HTR-8/SVneo (cell line): ENCODE data around the gene UBE2I.
"Not testable (repeated sequence)": the region's sequence is repeated elsewhere in the genome, so short reads cannot be mapped to it uniquely, and the experiment has no call there.

Experiments
- DNase-seq: peaks from one replicate; pipeline ENCODE4 v3.0.0; 2011; ENCODE audit warnings: low spot score, mixed read lengths; ENCODE audit not compliant: insufficient read length
- FAIRE-seq: peaks from 2 replicates; lab custom pipeline; 2011; peaks lifted over from hg19 to GRCh38; lab: Jason Lieb, UNC

UBE2I gene

GRCh38 chr16:1308977-1309885, at the start of gene UBE2I:
Gene UBE2I, plus strand, starts transcription at chr16:1309636. Its CDS starts 4,395 bp downstream, at chr16:1314031.
- FAIRE-seq = peak; percentile 99
- peak; percentile 93 for DNase-seq

DNA sequence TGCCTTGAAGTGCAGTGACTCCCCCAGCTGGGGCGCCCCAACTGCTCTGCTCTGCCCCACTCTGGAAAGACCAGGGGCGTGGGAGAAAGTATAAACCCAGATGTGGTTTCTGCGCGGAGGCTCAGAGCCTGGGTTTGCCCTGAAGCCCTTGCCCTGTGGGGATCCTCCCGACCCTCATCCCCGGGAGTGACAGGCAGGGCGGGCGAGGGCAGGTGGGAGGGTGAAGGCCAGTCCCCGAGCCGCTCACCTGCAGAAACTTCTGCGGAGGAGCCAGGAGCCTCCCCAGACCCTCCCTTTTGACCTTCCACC, 49.7 kb upstream of the UBE2I start:
- no peak for FAIRE-seq

DNA sequence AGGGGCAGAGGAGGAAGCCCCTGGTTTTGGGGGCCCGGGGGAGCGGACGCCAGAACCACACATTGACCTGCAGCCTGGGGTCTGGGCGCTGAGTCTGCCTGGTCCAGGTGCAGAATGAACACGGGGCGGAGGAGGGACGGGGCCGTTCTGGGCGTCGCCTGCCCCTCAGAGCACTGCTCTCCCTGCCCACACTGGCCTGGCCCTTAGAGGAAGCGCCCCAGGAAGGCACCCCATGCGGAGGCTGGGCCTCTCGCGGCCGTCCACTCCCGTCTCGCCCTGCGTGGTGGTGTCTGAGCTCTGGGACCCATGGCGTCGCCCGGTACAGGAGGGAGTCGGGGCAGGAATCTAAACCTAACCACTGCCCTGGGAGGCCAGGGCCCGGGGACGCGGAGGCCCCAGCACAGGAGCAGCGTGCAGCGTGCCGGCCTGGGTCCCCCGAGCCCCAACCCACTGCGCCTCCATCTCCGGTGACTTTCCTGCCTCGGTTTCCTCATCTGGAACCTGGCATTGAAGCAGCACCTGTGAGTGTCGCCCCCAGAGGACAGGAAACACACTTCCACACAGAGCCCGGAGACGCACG, 49.2 kb upstream of the UBE2I start:
- FAIRE-seq (no peak), DNase-seq (no peak)

More for the DNA sequence above, 49.7 kb upstream of the UBE2I start:
- no peak for DNase-seq

DNA sequence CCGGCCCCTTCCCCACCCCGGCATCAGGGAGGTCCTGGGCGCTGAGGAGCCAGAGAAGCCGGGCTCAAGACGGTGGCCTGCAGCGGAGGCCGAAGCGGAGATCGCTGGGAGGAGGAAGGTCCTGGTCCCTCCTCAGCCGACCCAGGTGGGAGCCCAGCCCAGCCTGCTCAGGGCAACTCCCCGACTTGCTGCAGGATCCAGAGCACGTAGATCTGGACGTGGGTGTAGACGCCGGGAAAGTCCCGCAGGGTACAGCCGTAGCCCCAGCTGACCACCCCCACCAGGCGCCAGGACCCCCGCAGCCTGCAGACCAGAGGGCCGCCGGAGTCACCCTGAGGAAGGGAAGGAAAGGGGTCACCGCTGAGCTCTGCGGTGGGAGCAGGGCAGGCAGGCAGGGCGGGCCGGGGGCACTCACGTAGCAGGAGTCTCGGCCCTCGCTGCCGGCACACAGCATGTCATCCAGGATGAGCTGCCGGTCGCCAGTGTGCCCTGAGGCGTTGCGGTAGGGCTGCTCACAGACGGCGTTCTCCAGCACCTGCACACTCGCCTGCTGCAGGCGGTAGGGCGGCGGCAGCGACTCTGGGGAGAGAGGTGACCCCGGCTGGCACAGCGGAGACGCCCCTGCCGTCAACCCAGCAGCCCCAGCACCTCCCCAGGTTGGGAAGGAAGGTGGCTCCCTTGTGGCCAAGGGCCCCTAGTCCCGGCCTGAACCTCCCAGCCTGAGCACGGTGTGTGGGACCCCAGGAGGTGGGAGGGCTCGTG, 48.1 kb upstream of the UBE2I start:
- DNase-seq = no peak
- FAIRE-seq = no peak

DNA sequence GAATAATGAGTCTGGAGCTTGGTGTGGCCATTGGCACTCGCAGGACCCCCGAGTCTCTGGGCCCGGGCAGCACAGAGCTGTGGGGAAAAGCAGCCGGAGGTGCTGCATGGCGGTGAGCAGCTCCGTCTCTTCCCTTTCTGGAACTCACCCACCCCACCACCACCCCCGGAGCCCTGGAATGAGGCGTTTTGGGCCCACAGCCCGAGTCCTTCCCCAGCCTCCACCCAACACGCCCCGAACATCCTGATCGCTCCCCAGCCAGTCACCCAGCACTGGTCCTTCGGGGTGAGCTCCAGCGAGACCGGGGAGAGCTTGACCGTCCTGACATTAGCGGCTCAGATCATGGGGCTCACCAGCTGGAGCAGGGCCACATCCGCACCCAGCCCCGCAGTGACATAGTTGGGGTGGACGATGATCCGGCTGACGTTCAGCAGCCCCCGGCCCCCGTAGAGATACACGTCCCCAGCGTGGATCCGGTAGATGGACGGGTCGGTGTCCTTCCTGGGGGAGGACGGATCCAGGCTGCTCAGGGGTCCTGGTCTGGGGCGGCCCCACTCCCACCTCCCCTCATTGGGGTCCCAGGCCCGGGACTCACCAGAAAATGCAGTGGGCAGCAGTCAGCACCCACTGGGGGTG, 47.1 kb upstream of the UBE2I start:
- FAIRE-seq = no peak
- DNase-seq = no peak

DNA sequence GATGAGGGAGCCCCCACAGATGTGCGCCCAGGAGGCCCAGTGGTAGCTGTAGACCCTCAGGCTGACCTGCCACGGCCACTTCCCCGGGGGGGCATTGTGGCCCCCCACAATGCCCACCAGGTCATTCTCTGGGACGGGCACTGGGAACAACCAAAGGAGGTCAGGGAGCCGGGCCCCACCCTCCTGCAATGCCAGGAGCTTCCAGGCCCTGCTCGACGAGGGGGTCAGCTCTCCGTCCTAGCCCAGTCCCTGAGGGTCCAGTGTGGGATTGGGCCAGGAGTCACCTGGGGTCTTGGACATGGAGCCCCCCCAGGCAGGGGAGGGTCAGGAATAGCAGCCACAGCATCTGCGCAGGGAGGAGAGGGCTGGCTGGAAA, 46.6 kb upstream of the UBE2I start:
- no peak for DNase-seq

GRCh38 chr16:1263591-1264344, 45.7 kb upstream of the UBE2I start:
- DNase-seq = no peak
- FAIRE-seq = no peak

More for the DNA sequence above, 46.6 kb upstream of the UBE2I start:
- FAIRE-seq = no peak

- DNase-seq (no peak), FAIRE-seq (peak; percentile 97)
These were observed 44.9 kb upstream of the UBE2I start for GRCh38 chr16:1264345-1265089.

DNA sequence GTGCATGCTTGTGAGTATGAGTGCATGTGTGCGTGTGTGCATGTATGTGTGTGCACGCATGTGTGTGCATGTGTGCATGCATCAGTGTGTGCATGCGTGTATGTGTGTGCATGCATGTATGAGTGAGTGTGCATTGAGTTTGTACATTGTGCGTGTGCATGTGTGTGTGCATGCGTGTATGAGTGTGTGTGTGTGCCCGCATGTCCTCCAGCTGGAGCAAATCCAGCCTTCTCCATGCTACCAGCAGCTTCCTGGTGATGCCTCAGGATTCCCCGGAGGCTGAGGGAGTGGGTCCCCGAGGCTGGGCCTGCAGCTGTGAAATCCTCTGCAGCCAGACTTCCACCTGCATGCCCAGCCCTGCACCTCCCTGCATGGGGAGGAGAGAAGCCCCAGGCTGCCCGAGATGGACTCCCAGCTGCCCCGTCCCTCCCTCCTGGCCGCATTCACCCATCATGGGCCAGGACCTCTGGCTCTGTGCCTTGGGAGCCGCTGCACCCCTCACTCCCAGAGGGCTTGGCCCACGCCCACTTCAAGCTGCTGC, 44.3 kb upstream of the UBE2I start:
- FAIRE-seq (no peak), DNase-seq (no peak)

DNA sequence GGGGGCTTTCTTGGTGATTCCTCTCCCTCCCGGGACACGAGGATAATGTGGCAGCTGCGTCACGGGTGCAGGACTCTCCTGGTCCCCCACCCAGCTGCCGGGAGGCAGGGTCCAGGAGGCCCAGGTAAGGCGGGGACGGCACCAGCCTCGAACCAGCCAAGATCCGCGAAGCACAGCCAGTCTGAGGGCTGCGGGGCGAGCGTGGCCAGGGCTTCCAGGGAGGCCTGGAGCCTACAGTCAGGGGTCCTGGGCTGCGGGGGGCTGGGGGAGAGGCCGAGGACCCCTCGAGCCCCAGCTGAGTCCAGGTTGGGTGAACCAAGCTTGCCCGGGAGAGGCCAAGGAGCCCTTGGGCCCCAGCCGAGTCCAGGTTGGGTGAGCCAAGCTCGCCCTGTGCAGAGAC, 43.6 kb upstream of the UBE2I start:
- FAIRE-seq (no peak), DNase-seq (no peak)

GRCh38 chr16:1269418-1269817, 40.0 kb upstream of the UBE2I start:
- DNase-seq, FAIRE-seq: not testable (repeated sequence)

DNA sequence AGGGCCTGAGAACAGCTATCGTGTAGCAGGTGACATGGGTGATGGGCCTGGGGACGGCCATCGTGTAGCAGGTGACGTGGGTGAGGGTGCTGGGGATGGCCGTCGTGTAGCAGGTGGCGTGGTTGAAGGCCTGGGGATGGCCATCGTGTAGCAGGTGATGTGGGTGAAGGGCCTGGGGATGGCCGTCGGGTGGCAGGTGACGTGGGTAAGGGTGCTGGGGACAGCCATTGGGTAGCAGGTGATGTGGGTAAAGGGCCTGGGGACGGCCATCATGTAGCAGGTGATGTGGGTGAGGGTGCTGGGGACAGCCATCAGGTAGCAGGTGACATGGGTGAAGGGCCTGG, 38.1 kb upstream of the UBE2I start:
- no peak for FAIRE-seq

DNA sequence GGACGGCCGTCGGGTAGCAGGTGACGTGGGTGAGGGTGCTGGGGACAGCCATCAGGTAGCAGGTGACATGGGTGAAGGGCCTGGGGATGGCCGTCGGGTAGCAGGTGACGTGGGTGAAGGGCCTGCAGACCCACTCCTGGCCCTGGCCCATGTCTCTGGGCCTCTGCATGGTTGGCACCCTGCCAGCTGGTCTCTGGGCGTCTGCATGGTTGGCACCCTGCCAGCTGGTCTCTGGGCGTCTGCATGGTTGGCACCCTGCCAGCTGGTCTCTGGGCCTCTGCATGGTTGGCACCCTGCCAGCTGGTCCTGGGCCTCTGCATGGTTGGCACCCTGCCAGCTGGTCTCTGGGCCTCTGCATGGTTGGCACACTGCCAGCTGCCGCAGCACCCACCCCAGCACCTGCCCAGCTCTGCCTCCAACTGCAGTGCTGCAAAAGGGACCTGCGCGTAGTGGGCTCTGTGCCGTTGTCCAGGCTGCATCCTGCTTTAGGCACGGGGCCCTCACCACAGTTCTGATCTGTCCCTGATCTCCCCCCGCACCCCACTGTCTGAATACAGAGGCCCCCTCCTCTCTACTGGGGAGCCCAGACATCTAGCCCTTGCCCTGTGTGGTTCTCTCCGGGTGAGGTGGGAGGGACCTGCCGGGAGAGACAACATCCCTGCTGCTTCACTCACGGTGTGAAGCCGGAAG, 37.6 kb upstream of the UBE2I start:
- not testable (repeated sequence) for DNase-seq
- peak; percentile 40 for FAIRE-seq

More for the DNA sequence above, 38.1 kb upstream of the UBE2I start:
- DNase-seq = no peak

- no peak for FAIRE-seq
- DNase-seq = no peak
These were observed 36.8 kb upstream of the UBE2I start for GRCh38 chr16:1272453-1273198.

GRCh38 chr16:1273816-1274215, 35.6 kb upstream of the UBE2I start:
- DNase-seq = no peak
- FAIRE-seq = no peak

DNA sequence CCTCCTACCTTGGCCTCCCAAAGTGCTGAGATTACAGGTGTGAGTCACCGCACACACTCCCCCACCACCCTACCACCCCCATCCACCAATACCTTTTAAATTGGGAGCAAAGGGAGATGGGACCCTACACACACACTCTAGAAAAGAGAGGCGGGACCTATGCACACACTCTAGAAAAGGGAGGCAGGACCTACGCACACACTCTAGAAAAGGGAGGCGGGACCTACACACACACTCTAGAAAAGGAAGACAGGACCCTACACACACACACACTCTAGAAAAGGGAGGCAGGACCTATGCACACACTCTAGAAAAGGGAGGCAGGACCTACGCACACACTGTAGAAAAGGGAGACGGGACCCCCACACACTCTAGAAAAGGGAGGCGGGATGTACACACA, 34.7 kb upstream of the UBE2I start:
- FAIRE-seq = no peak
- DNase-seq = no peak

DNA sequence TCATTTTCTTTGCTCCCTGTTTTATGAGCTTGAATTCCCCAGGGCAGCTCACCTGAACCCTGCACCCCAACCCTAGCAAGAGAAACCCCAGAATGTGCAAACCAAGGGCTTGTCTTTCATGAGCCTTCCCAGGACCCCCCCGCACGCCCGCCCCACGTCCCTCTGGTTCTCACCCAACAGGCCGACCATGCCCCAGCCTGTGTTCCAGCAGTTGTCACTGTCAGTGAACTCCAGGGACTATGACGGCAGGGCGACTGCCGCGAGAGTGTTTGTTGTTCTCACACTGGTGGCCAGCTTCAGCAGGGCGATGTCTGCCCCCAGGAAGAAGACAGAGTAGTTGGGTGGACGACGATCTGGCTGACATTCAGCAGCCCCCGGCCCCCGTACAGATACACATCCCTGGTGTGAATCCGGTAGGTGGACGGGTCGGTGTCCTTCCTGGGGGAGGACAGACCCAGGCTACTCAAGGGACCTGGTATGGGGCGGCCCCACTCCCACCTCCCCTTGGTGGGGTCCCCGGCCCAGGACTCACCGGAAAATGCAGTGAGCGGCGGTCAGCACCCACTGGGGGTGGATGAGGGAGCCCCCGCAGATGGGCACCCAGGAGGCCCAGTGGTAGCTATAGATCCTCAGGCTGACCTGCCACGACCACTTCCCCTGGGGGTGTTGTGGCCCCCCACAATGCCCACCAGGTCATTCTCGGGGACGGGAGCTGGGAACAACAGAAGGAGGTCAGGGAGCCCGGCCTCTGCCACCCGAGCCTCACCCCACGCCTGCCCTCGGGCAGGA, 33.5 kb upstream of the UBE2I start:
- no peak for FAIRE-seq
- no peak for DNase-seq
